Endothelial cell (in vitro differentiated cells): Measurements from ENCODE around the gene MAPK6. TPM values are rescaled to one million over a fixed set of nuclear protein-coding genes. Genes with fewer than 3 reads are reported as not detected.

Source experiments
- DNase-seq: peaks from one replicate; pipeline ENCODE4 v3.0.0; 2021; ENCODE audit warnings: low spot score
- H3K27ac Mint-ChIP-seq: one replicate; pipeline ENCODE4 v1.8.0; 2021; ENCODE audit warnings: mixed read lengths, inconsistent platforms; ENCODE audit not compliant: unreplicated experiment
- H3K27me3 Mint-ChIP-seq: one replicate; pipeline ENCODE4 v1.8.0; 2021; ENCODE audit warnings: mild to moderate bottlenecking, moderate library complexity, mixed read lengths, inconsistent platforms; ENCODE audit not compliant: unreplicated experiment
- H3K36me3 Mint-ChIP-seq: one replicate; pipeline ENCODE4 v1.8.0; 2021; ENCODE audit warnings: mild to moderate bottlenecking, low read depth, mixed read lengths, inconsistent platforms; ENCODE audit not compliant: unreplicated experiment
- H3K4me1 Mint-ChIP-seq: one replicate; pipeline ENCODE4 v1.8.0; 2021; ENCODE audit warnings: mild to moderate bottlenecking, mixed read lengths, inconsistent platforms; ENCODE audit not compliant: unreplicated experiment
- H3K4me3 Mint-ChIP-seq: one replicate; pipeline ENCODE4 v1.8.0; 2021; ENCODE audit warnings: mild to moderate bottlenecking, mixed read lengths, inconsistent platforms; ENCODE audit not compliant: unreplicated experiment
- H3K9me3 Mint-ChIP-seq: one replicate; pipeline ENCODE4 v1.8.0; 2021; ENCODE audit warnings: mixed read lengths, inconsistent platforms; ENCODE audit not compliant: unreplicated experiment
- CTCF ChIP-seq: fragments of 200-600 bp; sonication (generic); IDR thresholded peaks from one replicate; pipeline ENCODE4 v1.5.0; 2021; ENCODE audit warnings: antibody characterized with exemption; ENCODE audit not compliant: unreplicated experiment
- total RNA-seq: library from RNA; stranded (reverse); fragmentation: NEBNext Ultra II Directional; extraction: Animal tissue kit (Norgen Biotek cat#: 25700); gene quantifications from one replicate; pipeline ENCODE4 v1.2.1, GENCODE V29; 2021; ENCODE audit not compliant: unreplicated experiment

The MAPK6 gene
- total RNA-seq, 1 donor from 2014 or later: 94.6 TPM

DNA sequence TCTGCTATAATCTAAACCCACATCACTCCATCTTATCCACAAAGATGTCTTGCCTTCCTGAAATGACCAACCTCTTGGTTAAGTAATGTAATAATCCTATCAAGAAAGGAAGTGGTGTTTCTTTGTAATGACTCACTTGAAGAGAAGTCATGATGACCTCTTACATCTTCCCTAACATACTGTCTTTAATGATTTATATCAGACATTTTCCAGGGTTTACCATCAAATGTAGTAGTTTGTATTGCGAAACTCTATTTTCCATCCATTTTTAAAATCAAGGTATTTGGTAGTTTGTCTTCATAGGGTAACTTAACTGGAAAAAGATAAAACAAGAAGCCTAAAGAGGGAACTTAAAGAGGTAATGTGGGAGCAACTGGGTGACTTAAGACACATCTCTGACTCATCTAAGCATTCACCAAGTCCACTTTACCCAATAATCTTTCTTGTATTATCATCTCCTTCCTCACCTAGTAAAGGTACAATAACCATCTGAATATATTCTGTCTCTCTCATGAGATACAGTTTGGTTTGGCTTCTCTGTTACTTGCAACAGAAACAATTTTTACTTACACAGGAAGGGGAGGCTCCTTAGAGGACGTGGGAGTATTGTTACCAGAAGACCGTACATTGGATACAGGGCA is 5.7 kb upstream of the MAPK6 start:
- Mint-ChIP-seq H3K4me1 (peaks cover 45% of the 10 kb centered on the region), H3K27me3 (no peaks in the 10 kb centered on the region), H3K27ac (no peak overlapping the region), H3K36me3 (peaks cover 1% of the 10 kb centered on the region), H3K4me3 (no peak overlapping the region), H3K9me3 (no peaks in the 10 kb centered on the region)
- DNase-seq: no peak
- TF ChIP-seq CTCF: no peak

DNA sequence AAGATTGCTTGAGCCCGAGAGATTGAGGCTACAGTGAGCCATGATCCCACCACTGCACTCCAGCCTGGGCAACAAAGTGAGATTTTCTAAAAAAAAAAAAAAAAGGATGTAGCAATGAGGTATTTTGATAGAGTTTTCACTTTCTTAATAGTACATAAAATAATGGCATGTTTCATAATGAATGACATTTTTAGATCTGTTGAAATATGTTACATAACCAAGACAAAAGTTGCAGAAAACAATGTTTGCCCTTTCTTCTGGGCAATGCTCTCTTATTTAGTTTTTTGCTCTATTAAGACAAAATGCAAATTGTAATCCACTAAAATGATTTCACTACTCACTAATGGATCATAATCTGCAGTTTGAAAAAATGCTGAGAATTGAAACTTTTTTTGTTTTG is 4.4 kb upstream of the MAPK6 start:
- H3K9me3 Mint-ChIP-seq: no peaks in the 10 kb centered on the region
- no peak overlapping the region for H3K27ac Mint-ChIP-seq
- H3K4me3 Mint-ChIP-seq: no peak overlapping the region
- H3K27me3 Mint-ChIP-seq: peaks cover 5% of the 10 kb centered on the region
- peaks cover 4% of the 10 kb centered on the region for H3K36me3 Mint-ChIP-seq
- peaks cover 38% of the 10 kb centered on the region for H3K4me1 Mint-ChIP-seq
- no peak for TF ChIP-seq CTCF
- DNase-seq: no peak

- peaks cover 11% of the 10 kb centered on the region for H3K27me3 Mint-ChIP-seq
- no peak for TF ChIP-seq CTCF
- no peak overlapping the region for H3K27ac Mint-ChIP-seq
- H3K4me1 Mint-ChIP-seq: peaks cover 44% of the 10 kb centered on the region
- peaks cover 10% of the 10 kb centered on the region for H3K36me3 Mint-ChIP-seq
- no peak overlapping the region for H3K4me3 Mint-ChIP-seq
- no peaks in the 10 kb centered on the region for H3K9me3 Mint-ChIP-seq
- DNase-seq: no peak
Measured at GRCh38 chr15:52016316-52016715, 2.7 kb upstream of the MAPK6 start.

DNA sequence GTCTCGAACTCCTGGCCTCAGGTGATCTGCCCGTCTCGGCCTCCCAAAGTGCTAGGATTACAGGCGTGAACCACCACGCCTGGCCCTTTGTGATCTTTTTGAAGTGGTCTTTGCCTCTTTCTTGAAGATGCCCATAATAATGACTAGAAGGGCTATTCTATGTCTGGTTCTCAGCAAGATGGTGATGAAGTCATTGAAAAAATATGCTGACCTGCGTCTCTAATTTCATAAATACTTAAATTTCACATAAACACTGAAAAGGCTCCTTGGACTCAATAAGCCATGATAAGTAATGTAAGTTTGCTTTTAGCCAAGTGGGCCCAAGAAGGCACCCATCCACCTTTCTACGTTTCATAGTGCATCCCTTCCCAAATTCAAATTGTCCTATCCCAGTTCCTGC is 775 bp upstream of the MAPK6 start:
- DNase-seq: no peak
- Mint-ChIP-seq H3K27me3 (peaks cover 11% of the 10 kb centered on the region), H3K4me3 (peak overlapping the region; percentile 93), H3K9me3 (no peaks in the 10 kb centered on the region), H3K4me1 (peaks cover 43% of the 10 kb centered on the region), H3K36me3 (peaks cover 10% of the 10 kb centered on the region), H3K27ac (peak overlapping the region; percentile 90)
- TF ChIP-seq CTCF: no peak

DNA sequence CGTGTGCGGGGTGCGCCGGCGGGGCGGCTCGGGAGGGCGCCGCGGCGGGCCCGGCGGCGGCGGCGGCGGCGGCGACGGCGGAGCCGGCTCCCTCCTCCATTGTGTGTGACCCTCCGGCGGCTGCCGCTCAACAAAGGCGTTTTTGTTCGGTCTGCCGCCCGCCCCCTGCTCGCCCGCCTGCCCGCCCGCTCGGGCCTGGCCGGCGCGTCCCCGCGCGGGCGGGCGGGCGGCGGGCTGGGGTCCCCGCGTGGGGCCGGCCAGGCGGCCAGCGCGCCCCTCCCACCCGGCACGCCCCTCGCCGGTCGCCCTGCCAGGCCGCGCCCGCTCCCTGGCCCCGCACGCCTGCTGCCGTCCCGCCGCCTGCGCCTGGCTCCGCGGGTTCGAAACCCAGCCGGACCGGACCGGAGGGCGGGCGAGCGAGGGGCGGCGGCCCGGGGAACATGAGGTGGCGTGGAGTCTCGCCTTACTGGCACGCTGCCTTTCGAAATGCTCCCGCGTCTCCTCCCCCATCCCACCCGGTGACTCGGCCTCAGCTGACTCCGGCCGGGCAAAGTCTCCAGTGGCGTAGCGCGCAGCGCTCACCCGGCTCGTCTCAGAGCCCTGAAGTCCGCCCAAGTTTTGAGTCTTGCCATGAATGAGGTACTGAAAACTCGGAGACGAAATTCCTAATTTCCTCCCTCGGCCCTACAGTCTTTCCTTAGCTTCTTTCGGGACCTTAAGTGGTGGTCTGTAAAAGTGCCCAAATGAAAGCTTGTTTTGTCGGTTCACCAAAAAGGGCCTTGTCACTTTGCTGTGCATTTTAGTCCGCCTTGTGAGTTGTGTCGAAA is 588 bp downstream of the MAPK6 start:
- DNase-seq: peak; percentile 70
- H3K27ac Mint-ChIP-seq: peak overlapping the region; percentile 96
- peaks cover 37% of the 10 kb centered on the region for H3K4me1 Mint-ChIP-seq
- H3K27me3 Mint-ChIP-seq: peaks cover 11% of the 10 kb centered on the region
- TF ChIP-seq CTCF: no peak
- peak overlapping the region; percentile 99 for H3K4me3 Mint-ChIP-seq
- no peaks in the 10 kb centered on the region for H3K9me3 Mint-ChIP-seq
- H3K36me3 Mint-ChIP-seq: peaks cover 10% of the 10 kb centered on the region
